ENCODE results near the gene TMEM101. TPM values are rescaled to one million over a fixed set of nuclear protein-coding genes. Genes with fewer than 3 reads are reported as not detected.

Gene TMEM101
- total RNA-seq, 1 experiment from 2014 or later, result 32.1 TPM

- TF ChIP-seq, protein P1, sequence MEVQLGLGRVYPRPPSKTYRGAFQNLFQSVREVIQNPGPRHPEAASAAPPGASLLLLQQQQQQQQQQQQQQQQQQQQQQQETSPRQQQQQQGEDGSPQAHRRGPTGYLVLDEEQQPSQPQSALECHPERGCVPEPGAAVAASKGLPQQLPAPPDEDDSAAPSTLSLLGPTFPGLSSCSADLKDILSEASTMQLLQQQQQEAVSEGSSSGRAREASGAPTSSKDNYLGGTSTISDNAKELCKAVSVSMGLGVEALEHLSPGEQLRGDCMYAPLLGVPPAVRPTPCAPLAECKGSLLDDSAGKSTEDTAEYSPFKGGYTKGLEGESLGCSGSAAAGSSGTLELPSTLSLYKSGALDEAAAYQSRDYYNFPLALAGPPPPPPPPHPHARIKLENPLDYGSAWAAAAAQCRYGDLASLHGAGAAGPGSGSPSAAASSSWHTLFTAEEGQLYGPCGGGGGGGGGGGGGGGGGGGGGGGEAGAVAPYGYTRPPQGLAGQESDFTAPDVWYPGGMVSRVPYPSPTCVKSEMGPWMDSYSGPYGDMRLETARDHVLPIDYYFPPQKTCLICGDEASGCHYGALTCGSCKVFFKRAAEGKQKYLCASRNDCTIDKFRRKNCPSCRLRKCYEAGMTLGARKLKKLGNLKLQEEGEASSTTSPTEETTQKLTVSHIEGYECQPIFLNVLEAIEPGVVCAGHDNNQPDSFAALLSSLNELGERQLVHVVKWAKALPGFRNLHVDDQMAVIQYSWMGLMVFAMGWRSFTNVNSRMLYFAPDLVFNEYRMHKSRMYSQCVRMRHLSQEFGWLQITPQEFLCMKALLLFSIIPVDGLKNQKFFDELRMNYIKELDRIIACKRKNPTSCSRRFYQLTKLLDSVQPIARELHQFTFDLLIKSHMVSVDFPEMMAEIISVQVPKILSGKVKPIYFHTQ (CRISPR knock-in tag; IDR thresholded peaks at IDR 0.05), result no peak
- TF ChIP-seq, protein P2, sequence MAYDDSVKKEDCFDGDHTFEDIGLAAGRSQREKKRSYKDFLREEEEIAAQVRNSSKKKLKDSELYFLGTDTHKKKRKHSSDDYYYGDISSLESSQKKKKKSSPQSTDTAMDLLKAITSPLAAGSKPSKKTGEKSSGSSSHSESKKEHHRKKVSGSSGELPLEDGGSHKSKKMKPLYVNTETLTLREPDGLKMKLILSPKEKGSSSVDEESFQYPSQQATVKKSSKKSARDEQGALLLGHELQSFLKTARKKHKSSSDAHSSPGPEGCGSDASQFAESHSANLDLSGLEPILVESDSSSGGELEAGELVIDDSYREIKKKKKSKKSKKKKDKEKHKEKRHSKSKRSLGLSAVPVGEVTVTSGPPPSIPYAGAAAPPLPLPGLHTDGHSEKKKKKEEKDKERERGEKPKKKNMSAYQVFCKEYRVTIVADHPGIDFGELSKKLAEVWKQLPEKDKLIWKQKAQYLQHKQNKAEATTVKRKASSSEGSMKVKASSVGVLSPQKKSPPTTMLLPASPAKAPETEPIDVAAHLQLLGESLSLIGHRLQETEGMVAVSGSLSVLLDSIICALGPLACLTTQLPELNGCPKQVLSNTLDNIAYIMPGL (CRISPR knock-in tag; IDR thresholded peaks at IDR 0.05), result peak; percentile 85; the same call in 1 of the 2 replicates
- TF ChIP-seq ATF6 (CRISPR knock-in tag; IDR thresholded peaks at IDR 0.05) (no peak), CREB1 (CRISPR knock-in tag; IDR thresholded peaks at IDR 0.05) (peak; percentile 79), RORB (CRISPR knock-in tag; IDR thresholded peaks at IDR 0.05) (no peak), FOXK1 (CRISPR knock-in tag; IDR thresholded peaks at IDR 0.05) (peak; percentile 86), OVOL2 (CRISPR knock-in tag; IDR thresholded peaks at IDR 0.05; ENCODE audit: borderline replicate concordance) (peak; percentile 73; the same call in 1 of the 2 replicates), ZNF423 (CRISPR knock-in tag; IDR thresholded peaks at IDR 0.05) (no peak), EMX1 (CRISPR knock-in tag; IDR thresholded peaks at IDR 0.05) (peak; percentile 79; the same call in 1 of the 2 replicates), TEAD4 (CRISPR knock-in tag; IDR thresholded peaks at IDR 0.05) (0 out of 2 replicates have a peak, but pooled peaks have one; percentile 50), NFE2L1 (CRISPR knock-in tag; IDR thresholded peaks at IDR 0.05) (0 out of 2 replicates have a peak, but pooled peaks have one; percentile 66), SP1 (CRISPR knock-in tag; conservative IDR thresholded peaks at IDR 0.05) (peak; percentile 87), GTF2I (CRISPR knock-in tag; conservative IDR thresholded peaks at IDR 0.05) (no peak), NR2C2 (CRISPR knock-in tag; IDR thresholded peaks at IDR 0.05) (peak; percentile 94), ESRRA (CRISPR knock-in tag; IDR thresholded peaks at IDR 0.05; ENCODE audit: borderline replicate concordance) (no peak), USF2 (CRISPR knock-in tag; IDR thresholded peaks at IDR 0.05) (peak; percentile 72), PRRX2 (CRISPR knock-in tag; IDR thresholded peaks at IDR 0.05) (no peak; the same call in 1 of the 2 replicates)
- TF ChIP-seq, protein P3, sequence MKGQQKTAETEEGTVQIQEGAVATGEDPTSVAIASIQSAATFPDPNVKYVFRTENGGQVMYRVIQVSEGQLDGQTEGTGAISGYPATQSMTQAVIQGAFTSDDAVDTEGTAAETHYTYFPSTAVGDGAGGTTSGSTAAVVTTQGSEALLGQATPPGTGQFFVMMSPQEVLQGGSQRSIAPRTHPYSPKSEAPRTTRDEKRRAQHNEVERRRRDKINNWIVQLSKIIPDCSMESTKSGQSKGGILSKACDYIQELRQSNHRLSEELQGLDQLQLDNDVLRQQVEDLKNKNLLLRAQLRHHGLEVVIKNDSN (CRISPR knock-in tag; IDR thresholded peaks at IDR 0.05), result peak; percentile 68; the same call in 1 of the 2 replicates
- TF ChIP-seq, protein P4, sequence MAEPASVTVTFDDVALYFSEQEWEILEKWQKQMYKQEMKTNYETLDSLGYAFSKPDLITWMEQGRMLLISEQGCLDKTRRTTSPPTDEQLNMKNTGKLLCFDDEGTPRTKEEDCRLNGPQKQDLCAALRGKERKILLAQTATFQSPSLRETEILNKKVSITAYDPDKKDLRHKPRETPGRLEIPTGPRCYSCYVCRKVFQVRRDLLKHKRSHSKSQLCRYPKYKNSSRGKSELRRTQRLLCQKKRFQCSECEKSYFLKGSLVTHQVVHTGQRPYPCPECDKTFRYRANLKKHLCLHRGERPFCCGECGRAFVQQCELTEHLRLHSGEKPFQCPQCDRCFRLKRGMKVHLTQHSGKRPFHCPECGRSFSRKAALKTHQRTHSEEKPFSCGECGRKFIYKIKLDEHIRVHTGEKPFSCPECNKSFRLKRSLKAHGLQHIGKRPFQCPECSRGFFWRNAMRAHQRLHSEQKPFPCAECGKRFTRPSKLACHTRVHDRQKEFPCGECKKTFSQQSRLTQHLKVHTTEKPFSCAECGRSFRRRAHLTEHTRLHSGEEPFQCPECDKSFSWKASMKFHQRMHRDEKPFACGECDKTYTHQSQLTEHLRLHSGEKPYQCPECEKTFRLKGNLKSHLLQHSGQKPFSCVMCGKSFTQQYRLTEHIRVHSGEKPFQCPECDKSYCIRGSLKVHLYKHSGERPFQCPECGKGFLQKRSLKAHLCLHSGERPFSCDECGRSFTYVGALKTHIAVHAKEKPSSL (CRISPR knock-in tag; conservative IDR thresholded peaks at IDR 0.05), result no peak
- TF ChIP-seq, protein P5, sequence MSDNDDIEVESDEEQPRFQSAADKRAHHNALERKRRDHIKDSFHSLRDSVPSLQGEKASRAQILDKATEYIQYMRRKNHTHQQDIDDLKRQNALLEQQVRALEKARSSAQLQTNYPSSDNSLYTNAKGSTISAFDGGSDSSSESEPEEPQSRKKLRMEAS (CRISPR knock-in tag; IDR thresholded peaks at IDR 0.05), result peak; percentile 73; the same call in 1 of the 2 replicates
Observed at GRCh38 chr17:44014437-44015172, at the start of gene TMEM101 (continued).

Measured in WTC11 (cell line).